SU-DHL-6 (cell line): ENCODE results near the gene DCAF7.

Experiments used
- CTCF ChIP-seq: fragments of 200-600 bp; sonication (generic); IDR thresholded peaks from one replicate; pipeline ENCODE4 v1.5.1; 2017; ENCODE audit warnings: antibody characterized with exemption, mild to moderate bottlenecking, low read length, moderate library complexity; ENCODE audit not compliant: insufficient read depth, poor library complexity, severe bottlenecking
- EZH2phosphoT487 ChIP-seq: fragments of 200-600 bp; sonication (generic), shearing (Covaris generic); conservative IDR thresholded peaks from 2 replicates; pipeline ENCODE4 v1.6.1; 2018; ENCODE audit warnings: mild to moderate bottlenecking, antibody characterized with exemption, low read length, moderate library complexity, mixed read lengths

DNA sequence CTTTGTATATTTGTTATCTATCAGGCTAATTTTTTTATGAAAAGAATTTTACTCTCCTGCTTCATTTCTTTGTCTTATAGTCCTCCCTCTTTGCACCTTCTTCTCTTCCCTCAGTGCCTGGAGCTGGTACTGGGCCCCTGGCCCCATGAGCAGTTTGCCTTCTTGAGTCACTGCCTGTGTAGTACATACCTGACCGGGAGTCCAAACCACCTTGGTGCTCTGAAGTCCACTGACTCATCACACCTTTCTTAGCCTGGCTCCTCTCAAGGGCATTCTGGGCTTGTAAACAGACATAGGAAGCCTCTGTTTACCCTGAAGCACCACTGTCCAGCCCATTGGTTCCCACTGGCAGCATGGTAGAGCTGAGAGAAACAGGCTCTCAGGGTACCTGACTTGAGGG is 39.4 kb downstream of the DCAF7 start:
- TF ChIP-seq CTCF (no peak), EZH2phosphoT487 (no peak)
